D721Med (cell line): ENCODE results near the gene SIL1.
"Not testable (repeated sequence)": the region's sequence is repeated elsewhere in the genome, so short reads cannot be mapped to it uniquely, and the experiment has no call there.

Source experiments
- DNase-seq: peaks from one replicate; pipeline ENCODE4 v3.0.0; 2011; ENCODE audit warnings: low spot score; ENCODE audit not compliant: insufficient read length
- FAIRE-seq: peaks from 2 replicates; lab custom pipeline; 2011; peaks lifted over from hg19 to GRCh38; lab: Jason Lieb, UNC
- TF ChIP-seq, protein P1 (sequence below): IDR thresholded peaks from 2 replicates; pipeline ENCODE4 v1.5.1; 2012; ENCODE audit warnings: mild to moderate bottlenecking, control low read depth; ENCODE audit not compliant: insufficient read depth; ENCODE audit errors: missing control alignments

The SIL1 gene

DNA sequence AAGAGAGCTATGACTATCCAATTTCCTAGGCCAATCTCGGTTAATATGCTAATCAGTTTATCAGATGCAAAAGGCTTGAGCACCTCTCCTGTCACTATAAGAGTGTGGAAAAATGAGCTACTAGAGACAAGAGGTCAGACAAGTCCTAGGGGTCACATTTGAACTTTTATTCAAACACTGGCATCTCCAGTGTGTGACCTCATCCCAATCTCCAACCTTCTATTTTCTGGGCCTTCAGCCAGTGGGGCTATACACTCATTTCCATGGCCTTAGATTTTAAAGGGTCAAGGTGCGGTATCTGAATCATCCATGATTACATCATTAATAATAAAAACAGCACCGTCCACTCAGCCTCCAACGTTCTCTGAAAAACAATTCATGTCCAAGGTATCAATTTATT lies 183.4 kb downstream of the SIL1 start:
- no peak for FAIRE-seq
- TF ChIP-seq, protein P1, sequence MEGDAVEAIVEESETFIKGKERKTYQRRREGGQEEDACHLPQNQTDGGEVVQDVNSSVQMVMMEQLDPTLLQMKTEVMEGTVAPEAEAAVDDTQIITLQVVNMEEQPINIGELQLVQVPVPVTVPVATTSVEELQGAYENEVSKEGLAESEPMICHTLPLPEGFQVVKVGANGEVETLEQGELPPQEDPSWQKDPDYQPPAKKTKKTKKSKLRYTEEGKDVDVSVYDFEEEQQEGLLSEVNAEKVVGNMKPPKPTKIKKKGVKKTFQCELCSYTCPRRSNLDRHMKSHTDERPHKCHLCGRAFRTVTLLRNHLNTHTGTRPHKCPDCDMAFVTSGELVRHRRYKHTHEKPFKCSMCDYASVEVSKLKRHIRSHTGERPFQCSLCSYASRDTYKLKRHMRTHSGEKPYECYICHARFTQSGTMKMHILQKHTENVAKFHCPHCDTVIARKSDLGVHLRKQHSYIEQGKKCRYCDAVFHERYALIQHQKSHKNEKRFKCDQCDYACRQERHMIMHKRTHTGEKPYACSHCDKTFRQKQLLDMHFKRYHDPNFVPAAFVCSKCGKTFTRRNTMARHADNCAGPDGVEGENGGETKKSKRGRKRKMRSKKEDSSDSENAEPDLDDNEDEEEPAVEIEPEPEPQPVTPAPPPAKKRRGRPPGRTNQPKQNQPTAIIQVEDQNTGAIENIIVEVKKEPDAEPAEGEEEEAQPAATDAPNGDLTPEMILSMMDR, result no peak

DNA sequence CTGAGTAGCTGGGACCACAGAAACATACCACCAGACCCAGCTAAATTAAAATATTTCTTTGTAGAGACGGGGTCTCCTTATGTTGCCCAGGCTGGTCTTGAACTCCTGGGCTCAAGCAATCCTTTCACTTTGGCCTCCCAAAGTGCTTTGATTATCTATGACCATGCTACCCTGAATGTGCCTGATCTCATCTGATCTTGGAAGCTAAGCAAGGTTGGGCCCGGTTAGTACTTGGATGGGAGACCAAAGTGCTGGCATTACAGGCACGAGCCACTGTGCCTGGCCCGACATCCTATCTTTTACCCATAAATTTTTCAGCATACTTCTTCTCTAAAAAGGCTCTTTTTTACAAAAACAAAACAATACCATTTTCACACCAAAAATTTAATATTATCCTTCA lies 186.0 kb downstream of the SIL1 start:
- TF ChIP-seq, protein P1, result no peak
- FAIRE-seq, result no peak
- no peak for DNase-seq

More for the DNA sequence above, 183.4 kb downstream of the SIL1 start:
- no peak for DNase-seq

DNA sequence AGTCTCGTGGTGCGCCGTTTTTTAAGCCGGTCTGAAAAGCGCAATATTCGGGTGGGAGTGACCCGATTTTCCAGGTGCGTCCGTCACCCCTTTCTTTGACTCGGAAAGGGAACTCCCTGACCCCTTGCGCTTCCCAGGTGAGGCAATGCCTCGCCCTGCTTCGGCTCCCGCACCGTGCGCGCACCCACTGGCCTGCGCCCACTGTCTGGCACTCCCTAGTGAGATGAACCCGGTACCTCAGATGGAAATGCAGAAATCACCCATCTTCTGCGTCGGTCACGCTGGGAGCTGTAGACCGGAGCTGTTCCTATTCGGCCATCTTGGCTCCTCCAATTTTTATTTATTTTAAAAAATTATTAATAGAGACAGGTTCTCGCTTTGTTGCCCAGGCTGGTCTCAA lies 187.0 kb downstream of the SIL1 start:
- not testable (repeated sequence) for DNase-seq, FAIRE-seq

DNA sequence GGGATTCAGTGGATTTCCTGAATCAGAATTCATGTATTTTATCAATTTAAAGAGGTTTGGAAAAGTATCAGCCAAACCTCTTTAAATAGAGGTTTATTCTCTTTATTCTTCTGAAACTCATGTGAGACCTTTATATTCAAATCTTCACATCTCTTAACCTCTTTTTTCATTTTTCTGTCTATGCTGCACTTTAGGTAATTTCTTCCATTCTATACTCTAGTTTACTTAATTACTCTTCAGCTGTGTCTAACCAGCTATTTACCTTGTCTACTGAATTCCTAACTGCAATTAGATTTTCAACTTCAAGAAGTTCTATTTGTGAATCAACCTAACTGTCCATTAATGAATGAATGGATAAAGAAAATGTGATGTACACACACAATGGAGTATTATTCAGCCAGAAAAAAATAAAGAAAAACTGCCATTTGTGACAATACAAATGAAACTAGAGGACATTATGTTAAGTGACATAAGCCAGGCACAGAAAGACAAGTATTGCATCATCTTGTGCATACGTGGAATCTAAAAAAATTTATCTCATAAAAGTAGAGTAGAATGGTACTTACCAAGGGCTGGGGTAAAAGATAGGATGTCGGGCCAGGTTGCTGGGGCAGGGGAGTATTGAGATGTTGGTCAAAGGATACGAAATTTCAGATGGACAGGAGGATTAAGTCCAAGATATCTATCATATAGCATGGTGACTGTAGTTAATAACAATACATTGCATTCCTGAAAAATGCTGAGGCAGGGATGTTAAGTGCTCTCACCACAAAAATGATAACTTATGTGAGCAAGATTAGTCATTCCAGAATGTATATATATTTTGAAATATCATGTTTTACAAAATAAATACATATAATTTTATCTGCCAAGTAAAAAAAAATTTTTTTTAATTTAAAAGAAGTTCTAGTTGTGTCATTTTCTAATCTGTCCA lies 193.5 kb downstream of the SIL1 start:
- TF ChIP-seq, protein P1, result no peak
- DNase-seq, result no peak
- no peak for FAIRE-seq

DNA sequence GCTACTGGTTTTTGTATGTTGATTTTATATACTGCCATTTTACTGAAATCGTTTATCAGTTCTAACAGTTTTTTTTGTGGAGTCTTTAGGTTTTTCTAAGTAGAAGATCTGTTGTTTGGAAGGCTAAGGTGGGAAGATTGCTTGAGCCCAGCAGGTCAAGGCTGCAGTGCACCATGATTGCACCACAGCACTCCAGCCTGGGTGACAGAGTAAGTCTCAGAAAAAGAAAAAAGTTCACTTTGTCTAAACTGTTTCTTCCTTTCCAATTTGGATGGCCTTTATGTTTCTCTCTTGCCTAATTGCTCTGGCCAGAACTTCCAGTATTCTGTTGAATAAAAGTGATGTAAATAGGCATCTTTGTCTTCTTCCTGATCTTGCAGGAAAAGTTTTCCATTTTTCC lies 198.5 kb downstream of the SIL1 start:
- DNase-seq (no peak), FAIRE-seq (no peak)
- TF ChIP-seq, protein P1, result no peak

DNA sequence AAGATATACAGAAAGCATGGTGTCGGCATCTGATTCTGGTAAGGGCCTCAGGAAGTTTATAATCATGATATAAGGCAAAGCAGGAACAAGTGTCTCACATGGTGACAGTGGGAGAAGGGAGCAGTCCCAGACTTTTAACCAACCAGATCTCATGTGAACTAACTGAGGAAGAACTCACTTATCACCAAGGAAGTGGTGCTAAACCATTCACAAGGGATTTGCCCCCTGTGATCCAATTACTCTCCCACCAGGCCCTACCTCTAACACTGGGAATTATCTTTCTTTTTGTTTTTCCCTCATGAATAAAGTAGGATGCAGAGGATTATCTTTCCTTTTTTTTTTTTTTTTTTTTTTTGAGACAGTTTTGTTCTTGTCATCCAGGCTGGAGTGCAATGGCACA lies 199.6 kb downstream of the SIL1 start:
- FAIRE-seq (no peak), DNase-seq (no peak)
- TF ChIP-seq, protein P1, result no peak

DNA sequence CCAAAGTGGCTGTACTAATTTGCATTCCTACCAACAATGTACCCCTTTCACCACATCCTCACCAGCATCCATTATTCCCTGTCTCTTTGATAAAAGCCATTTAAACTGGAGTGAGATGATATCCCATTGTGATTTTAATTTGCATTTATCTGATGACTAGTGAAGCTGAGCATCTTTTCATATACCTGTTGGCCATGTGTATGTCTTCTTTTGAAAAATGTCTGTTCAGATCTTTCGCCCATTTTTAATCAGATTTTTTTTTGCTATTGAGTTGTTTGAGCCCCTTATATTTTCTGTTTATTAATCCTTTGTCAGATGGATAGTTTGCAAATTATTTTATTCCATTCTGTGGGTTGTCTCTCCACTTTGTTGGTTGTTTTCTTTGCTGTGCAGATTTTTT lies 202.0 kb downstream of the SIL1 start:
- FAIRE-seq (no peak), DNase-seq (no peak)
- TF ChIP-seq, protein P1, result no peak
